ENCODE measurements around the gene PDILT. TPM values are rescaled to one million over a fixed set of nuclear protein-coding genes. Genes with fewer than 3 reads are reported as not detected.
"Not testable (repeated sequence)": the region's sequence is repeated elsewhere in the genome, so short reads cannot be mapped to it uniquely, and the experiment has no call there.

PDILT gene
- total RNA-seq (2014; rRNA removed; shearing (Covaris generic)): not detected in 2 replicates

- no peak for DNase-seq (ENCODE audit: low spot score)
Observed at GRCh38 chr16:20404637-20405036, at the start of gene PDILT. Gene PDILT (minus strand): TSS chr16:20404737. CDS start chr16:20399300, 5,437 bp downstream.

GRCh38 chr16:20453633-20454032 lies 49.1 kb upstream of the PDILT start:
- not testable (repeated sequence) for DNase-seq (ENCODE audit: low spot score)

- DNase-seq (ENCODE audit: low spot score): not testable (repeated sequence)
Observed at GRCh38 chr16:20451364-20451763, 46.8 kb upstream of the PDILT start, which contains the start of gene ACSM2A. Gene ACSM2A (plus strand): TSS chr16:20451521. CDS start chr16:20460115, 8,594 bp downstream.

- DNase-seq (ENCODE audit: low spot score): not testable (repeated sequence)
Observed at GRCh38 chr16:20446652-20447393, 42.3 kb upstream of the PDILT start.

- DNase-seq (ENCODE audit: low spot score): not testable (repeated sequence)
Observed at GRCh38 chr16:20441859-20442258, 37.3 kb upstream of the PDILT start.

- DNase-seq (ENCODE audit: low spot score): no peak
Observed at GRCh38 chr16:20441191-20441590, 36.7 kb upstream of the PDILT start.

- not testable (repeated sequence) for DNase-seq (ENCODE audit: low spot score)
Observed at GRCh38 chr16:20440731-20441130, 36.2 kb upstream of the PDILT start.

- not testable (repeated sequence) for DNase-seq (ENCODE audit: low spot score)
Observed at GRCh38 chr16:20439820-20440231, 35.3 kb upstream of the PDILT start.

- DNase-seq (ENCODE audit: low spot score): not testable (repeated sequence)
Observed at GRCh38 chr16:20438950-20439349, 34.4 kb upstream of the PDILT start.

GRCh38 chr16:20430948-20431347 lies 26.4 kb upstream of the PDILT start:
- DNase-seq (ENCODE audit: low spot score): no peak

- not testable (repeated sequence) for DNase-seq (ENCODE audit: low spot score)
Observed at GRCh38 chr16:20430480-20430879, 25.9 kb upstream of the PDILT start.

GRCh38 chr16:20429499-20429898 lies 25.0 kb upstream of the PDILT start:
- DNase-seq (ENCODE audit: low spot score): not testable (repeated sequence)

- not testable (repeated sequence) for DNase-seq (ENCODE audit: low spot score)
Observed at GRCh38 chr16:20427401-20427797, 22.9 kb upstream of the PDILT start.

GRCh38 chr16:20424129-20424866 lies 19.8 kb upstream of the PDILT start:
- no peak for DNase-seq (ENCODE audit: low spot score)

GRCh38 chr16:20423772-20424128 lies 19.2 kb upstream of the PDILT start:
- not testable (repeated sequence) for DNase-seq (ENCODE audit: low spot score)

- DNase-seq (ENCODE audit: low spot score): not testable (repeated sequence)
Observed at GRCh38 chr16:20421748-20422147, 17.2 kb upstream of the PDILT start.

- not testable (repeated sequence) for DNase-seq (ENCODE audit: low spot score)
Observed at GRCh38 chr16:20419093-20419492, 14.6 kb upstream of the PDILT start.

- no peak for DNase-seq (ENCODE audit: low spot score)
Observed at GRCh38 chr16:20415541-20415940, 11.0 kb upstream of the PDILT start.

GRCh38 chr16:20411055-20411454 lies 6.5 kb upstream of the PDILT start:
- no peak for DNase-seq (ENCODE audit: low spot score)

GRCh38 chr16:20410121-20410723 lies 5.7 kb upstream of the PDILT start:
- no peak for DNase-seq (ENCODE audit: low spot score)

GRCh38 chr16:20409398-20410120 lies 5.0 kb upstream of the PDILT start, which contains the start of gene ACSM5:
Gene ACSM5 (plus strand): TSS chr16:20409534. CDS start chr16:20411485, 1,951 bp downstream.
- no peak for DNase-seq (ENCODE audit: low spot score)
